Uterus (tissue), 2 donors: ENCODE measurements around the gene PRDM2.

ENCODE experiments used
- POLR2A ChIP-seq, 2 donors: fragments of 450-650 bp; IDR thresholded peaks; one replicate each; pipeline ENCODE4 v1.6.1; 2016; ENCODE audit warnings: antibody characterized with exemption in 2 of 2, mild to moderate bottlenecking in 1 of 2, moderate library complexity in 1 of 2
- TF ChIP-seq, protein P1 (sequence below), 4 experiments: fragments of 200-600 bp in 2 of 4; fragments of 450-650 bp in 2 of 4; sonication (generic) in 2 of 4; IDR thresholded peaks; one replicate each; pipeline ENCODE4 v1.5.1; 2016 to 2019; ENCODE audit warnings: antibody characterized with exemption in 4 of 4, mild to moderate bottlenecking in 2 of 4, moderate library complexity in 1 of 4

DNA sequence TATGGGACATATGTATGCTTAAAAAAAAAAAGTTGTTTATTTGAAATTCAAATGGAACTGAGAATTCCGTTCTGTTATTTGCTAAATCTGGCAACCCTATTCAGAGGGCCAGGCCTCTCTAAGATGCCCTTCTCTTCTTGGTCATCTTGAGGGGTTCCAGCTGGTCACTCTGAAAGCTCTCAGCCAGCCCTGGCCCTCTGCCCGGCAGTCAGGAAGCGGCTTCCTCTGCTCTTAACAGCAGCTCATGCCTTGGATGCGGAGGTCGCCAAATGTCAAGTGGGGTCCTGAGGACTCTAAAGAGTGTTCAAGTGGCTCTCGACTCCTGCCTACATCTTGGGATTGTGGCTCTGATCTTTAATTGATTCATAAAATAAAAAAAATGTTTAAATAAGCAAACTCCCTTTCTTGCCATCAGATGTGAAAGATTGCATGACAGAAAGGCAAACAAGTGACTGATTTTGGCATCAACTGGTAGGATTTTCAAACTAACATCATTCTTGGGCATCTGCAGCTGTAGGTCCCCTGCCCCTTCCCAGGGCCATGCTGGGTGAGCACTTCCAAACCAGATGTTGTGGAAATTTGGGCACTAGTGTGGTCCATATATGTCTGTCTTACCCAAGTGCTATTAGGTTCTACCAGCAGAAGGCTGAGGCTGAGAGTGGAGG is 130.8 kb downstream of the PRDM2 start:
- TF ChIP-seq, protein P1, sequence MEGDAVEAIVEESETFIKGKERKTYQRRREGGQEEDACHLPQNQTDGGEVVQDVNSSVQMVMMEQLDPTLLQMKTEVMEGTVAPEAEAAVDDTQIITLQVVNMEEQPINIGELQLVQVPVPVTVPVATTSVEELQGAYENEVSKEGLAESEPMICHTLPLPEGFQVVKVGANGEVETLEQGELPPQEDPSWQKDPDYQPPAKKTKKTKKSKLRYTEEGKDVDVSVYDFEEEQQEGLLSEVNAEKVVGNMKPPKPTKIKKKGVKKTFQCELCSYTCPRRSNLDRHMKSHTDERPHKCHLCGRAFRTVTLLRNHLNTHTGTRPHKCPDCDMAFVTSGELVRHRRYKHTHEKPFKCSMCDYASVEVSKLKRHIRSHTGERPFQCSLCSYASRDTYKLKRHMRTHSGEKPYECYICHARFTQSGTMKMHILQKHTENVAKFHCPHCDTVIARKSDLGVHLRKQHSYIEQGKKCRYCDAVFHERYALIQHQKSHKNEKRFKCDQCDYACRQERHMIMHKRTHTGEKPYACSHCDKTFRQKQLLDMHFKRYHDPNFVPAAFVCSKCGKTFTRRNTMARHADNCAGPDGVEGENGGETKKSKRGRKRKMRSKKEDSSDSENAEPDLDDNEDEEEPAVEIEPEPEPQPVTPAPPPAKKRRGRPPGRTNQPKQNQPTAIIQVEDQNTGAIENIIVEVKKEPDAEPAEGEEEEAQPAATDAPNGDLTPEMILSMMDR (IDR thresholded peaks at IDR 0.05), result no peak
- no peak for TF ChIP-seq POLR2A (IDR thresholded peaks at IDR 0.05)
